AG04450 (cell line): ENCODE measurements around the gene MAFF. TPM values are rescaled to one million over a fixed set of nuclear protein-coding genes. Genes with fewer than 3 reads are reported as not detected.
A peak's percentile ranks its signal among the peaks of the same experiment; 100 is the strongest.
"Not testable (repeated sequence)": the region's sequence is repeated elsewhere in the genome, so short reads cannot be mapped to it uniquely, and the experiment has no call there.

Source experiments
- CTCF ChIA-PET: fragments of 300-600, 350-600 bp; formaldehyde crosslinking; extraction: SDS; loops from one replicate; lab custom pipeline; 2022; ENCODE audit warnings: antibody characterized with exemption, inconsistent platforms; lab: Charles Lee
- POLR2A ChIA-PET: fragments of 350-600 bp; formaldehyde crosslinking; extraction: SDS; loops from one replicate; lab custom pipeline; 2021; ENCODE audit warnings: antibody characterized with exemption, inconsistent platforms; lab: Yijun Ruan, JAX
- DNase-seq: peaks from one replicate; pipeline ENCODE4 v3.0.0-alpha.2; 2011; ENCODE audit warnings: low read depth, low spot score
- H3K27ac ChIP-seq: one replicate; pipeline ENCODE4 v1.5.1; 2012; ENCODE audit warnings: low read depth, low read length, control low read depth
- H3K27me3 ChIP-seq: one replicate; pipeline ENCODE4 v1.6.0; 2012; ENCODE audit warnings: low read length; ENCODE audit not compliant: control insufficient read depth, insufficient read depth
- H3K4me3 ChIP-seq: 2 replicates; pipeline ENCODE4 v1.5.1; 2011; ENCODE audit warnings: mild to moderate bottlenecking, low read depth, low read length, control low read depth
- H3K9me3 ChIP-seq: 2 replicates; pipeline ENCODE4 v1.5.1; 2012; ENCODE audit warnings: low read length; ENCODE audit not compliant: control insufficient read depth, insufficient read depth
- polyA plus RNA-seq: library from polyadenylated mRNA; depleted of rRNA; stranded (reverse); fragments of >200 nt; gene quantifications from 2 replicates; pipeline ENCODE4 v1.2.3, GENCODE V29; 2011
- TF ChIP-seq, protein P1 (sequence below): IDR thresholded peaks from 2 replicates; pipeline ENCODE4 v1.5.1; 2011; ENCODE audit warnings: low read depth, low read length, control low read depth, inconsistent platforms

MAFF gene
- polyA plus RNA-seq, 1 experiment = 8.3 TPM

DNA sequence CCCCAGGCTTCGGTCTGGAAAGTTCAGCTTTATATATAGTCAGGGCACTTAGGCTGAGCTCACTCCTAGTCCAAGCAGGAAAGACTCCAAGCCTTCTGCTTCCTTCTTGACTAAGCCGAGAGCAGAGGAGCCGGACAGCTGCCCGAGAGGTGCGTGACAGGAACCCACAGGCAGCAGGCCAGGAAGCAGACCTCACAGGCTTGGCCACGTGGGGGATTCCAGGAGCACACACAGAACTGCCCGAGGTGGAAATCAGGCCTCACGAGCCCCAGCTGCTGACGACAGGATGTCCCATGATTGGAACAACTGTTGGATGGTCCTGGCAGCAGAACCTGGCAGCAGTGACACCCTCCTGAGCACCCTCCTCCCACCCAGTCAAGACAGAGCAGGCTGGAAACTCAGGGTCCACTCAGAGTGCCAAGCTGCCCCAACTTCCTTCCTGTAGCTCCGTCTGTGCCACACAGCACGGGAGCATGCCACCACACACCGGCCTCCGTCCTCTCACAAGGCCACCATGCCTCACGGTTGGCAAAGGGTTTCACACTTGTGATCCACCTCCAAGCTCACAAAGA, 25.5 kb upstream of the MAFF start:
- Histone ChIP-seq H3K27ac (peak overlapping the region; percentile 89), H3K9me3 (no peaks in the 10 kb centered on the region), H3K27me3 (no peaks in the 10 kb centered on the region), H3K4me3 (no peak overlapping the region)
- TF ChIP-seq, protein P1, sequence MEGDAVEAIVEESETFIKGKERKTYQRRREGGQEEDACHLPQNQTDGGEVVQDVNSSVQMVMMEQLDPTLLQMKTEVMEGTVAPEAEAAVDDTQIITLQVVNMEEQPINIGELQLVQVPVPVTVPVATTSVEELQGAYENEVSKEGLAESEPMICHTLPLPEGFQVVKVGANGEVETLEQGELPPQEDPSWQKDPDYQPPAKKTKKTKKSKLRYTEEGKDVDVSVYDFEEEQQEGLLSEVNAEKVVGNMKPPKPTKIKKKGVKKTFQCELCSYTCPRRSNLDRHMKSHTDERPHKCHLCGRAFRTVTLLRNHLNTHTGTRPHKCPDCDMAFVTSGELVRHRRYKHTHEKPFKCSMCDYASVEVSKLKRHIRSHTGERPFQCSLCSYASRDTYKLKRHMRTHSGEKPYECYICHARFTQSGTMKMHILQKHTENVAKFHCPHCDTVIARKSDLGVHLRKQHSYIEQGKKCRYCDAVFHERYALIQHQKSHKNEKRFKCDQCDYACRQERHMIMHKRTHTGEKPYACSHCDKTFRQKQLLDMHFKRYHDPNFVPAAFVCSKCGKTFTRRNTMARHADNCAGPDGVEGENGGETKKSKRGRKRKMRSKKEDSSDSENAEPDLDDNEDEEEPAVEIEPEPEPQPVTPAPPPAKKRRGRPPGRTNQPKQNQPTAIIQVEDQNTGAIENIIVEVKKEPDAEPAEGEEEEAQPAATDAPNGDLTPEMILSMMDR = no peak
- CTCF ChIA-PET = interaction anchor here (0.5 to 0.7 kb wide), 2 partner anchors 66 to 219 kb away, joined by 3 to 4 read pairs; no protein-coding TSS in a partner anchor
- POLR2A ChIA-PET = interaction anchor here (1.2 kb wide), 1 partner anchor 25 kb away, joined by 4 read pairs; the partner anchor contains the start of gene MAFF
- DNase-seq = peak; percentile 86

DNA sequence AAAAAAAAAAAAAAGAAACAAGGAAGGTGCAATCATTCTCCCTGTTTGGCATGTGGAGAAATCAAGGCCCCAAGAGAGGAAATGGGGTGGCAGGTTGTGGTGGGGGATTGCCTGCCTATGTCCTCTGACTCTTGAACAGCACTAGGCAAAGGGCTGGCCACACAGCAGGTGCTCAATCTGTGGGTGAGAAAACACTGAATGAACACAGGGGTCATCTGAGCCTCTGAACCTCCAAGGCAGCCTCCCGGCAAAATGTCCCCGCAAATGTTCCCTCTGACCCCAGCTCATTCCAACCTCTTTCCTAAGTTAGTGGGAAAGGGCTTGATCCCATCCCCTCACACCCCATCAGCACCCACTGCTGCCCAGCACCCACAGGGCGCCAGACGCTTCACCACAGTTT, 24.8 kb upstream of the MAFF start:
- ChIA-PET CTCF (interaction anchor here (0.7 kb wide), 1 partner anchor 220 kb away, joined by 3 read pairs; no protein-coding TSS in a partner anchor), POLR2A (interaction anchor here (0.6 to 1.2 kb wide), 2 partner anchors 25 to 411 kb away, joined by 4 read pairs; partner anchors contain the start of gene MAFF)

DNA sequence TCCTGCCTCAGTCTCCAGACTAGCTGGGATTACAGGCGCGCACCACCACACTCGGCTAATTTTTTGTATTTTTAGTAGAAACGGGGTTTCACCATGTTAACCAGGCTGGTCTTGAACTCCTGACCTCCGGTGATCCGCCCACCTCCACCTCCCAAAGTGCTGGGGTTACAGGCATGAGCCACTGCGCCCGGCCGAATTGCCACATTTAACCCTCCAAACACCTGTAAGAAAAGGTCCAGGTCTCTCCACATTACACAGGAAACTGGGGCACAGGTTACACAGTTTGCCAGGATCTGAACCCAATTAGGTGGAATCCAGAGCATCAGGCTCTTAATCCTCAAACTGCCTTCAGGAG, 24.2 kb upstream of the MAFF start:
- H3K4me3 ChIP-seq, H3K9me3 ChIP-seq, CTCF ChIA-PET, DNase-seq, H3K27me3 ChIP-seq: not testable (repeated sequence)
- peak overlapping the region; percentile 85 for H3K27ac ChIP-seq
- POLR2A ChIA-PET = interaction anchor here (0.6 kb wide), 1 partner anchor 411 kb away, joined by 4 read pairs; no protein-coding TSS in a partner anchor

More for the DNA sequence above, 24.8 kb upstream of the MAFF start:
- DNase-seq = no peak
- Histone ChIP-seq H3K27ac (no peak overlapping the region), H3K9me3 (no peaks in the 10 kb centered on the region), H3K4me3 (no peak overlapping the region), H3K27me3 (no peaks in the 10 kb centered on the region)
- TF ChIP-seq, protein P1 = no peak

DNA sequence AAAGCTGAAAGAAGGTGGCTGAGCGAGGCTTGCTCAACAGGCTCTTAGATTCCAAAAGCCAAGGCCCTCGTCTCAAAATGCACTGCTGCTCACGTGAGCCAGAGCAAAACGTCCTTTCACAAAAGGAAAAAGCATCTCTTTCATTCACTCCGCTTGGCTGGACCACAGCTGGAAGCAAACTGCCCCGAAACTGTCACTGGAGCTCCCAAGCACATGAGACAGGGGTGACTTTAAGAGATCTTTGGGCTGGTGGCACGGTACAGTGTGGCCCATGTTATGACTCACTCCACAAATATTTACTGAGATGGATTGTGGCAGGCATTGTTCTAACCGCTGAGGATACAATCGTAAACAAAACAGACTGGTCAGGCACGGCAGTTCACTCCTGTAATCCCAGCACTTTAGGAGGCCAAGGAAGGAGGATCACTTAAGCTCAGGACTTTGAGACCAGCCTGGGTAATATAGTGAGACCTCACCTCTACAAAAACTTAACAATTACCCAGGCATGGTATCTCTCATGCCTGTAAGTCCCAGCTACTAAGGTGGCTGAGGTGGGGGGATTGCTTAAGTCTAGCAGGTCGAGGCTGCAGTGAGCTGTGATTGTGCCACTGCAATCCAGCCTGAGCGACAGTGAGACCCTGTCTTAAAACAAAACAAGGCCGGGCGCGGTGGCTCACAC, 23.7 kb upstream of the MAFF start:
- H3K9me3 ChIP-seq = no peaks in the 10 kb centered on the region
- POLR2A ChIA-PET = interaction anchor here (0.7 kb wide), 2 partner anchors 24 to 65 kb away, joined by 3 to 4 read pairs; partner anchors contain the start of gene MAFF
- CTCF ChIA-PET = no interaction called here
- H3K4me3 ChIP-seq = no peak overlapping the region
- H3K27ac ChIP-seq = peak overlapping the region; percentile 85
- TF ChIP-seq, protein P1 = no peak
- peak; percentile 53 for DNase-seq
- H3K27me3 ChIP-seq = no peaks in the 10 kb centered on the region

DNA sequence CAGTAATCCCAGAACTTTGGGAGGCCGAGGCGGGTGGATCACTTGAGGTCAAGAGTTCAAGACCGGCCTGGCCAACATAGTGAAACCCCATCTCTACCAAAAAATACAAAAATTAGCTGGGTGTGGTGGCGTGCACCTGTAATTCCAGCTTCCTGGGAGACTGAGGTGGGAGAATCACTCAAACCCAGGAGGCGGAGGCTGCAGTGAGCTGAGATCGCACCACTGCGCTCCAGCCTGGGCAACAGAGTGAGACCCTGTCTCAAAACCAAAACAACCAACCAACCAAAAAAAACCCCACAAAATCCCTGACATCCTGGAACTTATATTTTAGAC, 23.2 kb upstream of the MAFF start:
- H3K9me3 ChIP-seq, CTCF ChIA-PET, H3K27ac ChIP-seq, DNase-seq, H3K4me3 ChIP-seq, H3K27me3 ChIP-seq: not testable (repeated sequence)
- POLR2A ChIA-PET = interaction anchor here (0.7 kb wide), 1 partner anchor 23 kb away, joined by 3 read pairs; the partner anchor contains the start of gene MAFF
